GM21723 (cell line): ENCODE data around the gene PLCB1.
"Not testable (repeated sequence)": the region's sequence is repeated elsewhere in the genome, so short reads cannot be mapped to it uniquely, and the experiment has no call there.

Source experiments
- ATAC-seq: cut with Tn5 transposase; IDR thresholded peaks from one replicate; pipeline ENCODE4 v1.9.1; 2021; ENCODE audit warnings: mild to moderate bottlenecking, moderate library complexity; ENCODE audit not compliant: unreplicated experiment

PLCB1 gene

DNA sequence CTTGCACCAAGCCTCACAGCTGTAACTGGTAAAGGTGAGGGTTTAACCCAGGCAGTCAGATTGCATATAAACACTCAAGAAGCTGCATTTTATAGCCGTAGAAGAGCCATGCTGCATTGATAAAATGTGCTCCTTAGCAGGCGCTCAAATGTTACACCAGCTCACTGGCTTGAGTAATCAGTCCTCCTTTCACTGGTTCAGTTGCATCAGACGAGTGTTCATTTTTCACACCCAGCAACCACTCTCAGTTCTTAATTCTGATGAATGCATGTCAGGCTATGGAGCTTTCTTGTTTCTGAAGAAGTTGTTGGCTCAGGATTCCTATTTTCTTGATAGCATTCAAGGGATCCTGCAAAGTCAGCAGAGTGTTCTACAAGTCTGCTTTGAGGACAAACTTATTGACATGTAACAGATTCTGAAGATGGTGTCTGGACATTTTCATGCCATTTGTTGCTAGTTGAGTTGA, 198.3 kb downstream of the PLCB1 start:
- no peak for ATAC-seq

DNA sequence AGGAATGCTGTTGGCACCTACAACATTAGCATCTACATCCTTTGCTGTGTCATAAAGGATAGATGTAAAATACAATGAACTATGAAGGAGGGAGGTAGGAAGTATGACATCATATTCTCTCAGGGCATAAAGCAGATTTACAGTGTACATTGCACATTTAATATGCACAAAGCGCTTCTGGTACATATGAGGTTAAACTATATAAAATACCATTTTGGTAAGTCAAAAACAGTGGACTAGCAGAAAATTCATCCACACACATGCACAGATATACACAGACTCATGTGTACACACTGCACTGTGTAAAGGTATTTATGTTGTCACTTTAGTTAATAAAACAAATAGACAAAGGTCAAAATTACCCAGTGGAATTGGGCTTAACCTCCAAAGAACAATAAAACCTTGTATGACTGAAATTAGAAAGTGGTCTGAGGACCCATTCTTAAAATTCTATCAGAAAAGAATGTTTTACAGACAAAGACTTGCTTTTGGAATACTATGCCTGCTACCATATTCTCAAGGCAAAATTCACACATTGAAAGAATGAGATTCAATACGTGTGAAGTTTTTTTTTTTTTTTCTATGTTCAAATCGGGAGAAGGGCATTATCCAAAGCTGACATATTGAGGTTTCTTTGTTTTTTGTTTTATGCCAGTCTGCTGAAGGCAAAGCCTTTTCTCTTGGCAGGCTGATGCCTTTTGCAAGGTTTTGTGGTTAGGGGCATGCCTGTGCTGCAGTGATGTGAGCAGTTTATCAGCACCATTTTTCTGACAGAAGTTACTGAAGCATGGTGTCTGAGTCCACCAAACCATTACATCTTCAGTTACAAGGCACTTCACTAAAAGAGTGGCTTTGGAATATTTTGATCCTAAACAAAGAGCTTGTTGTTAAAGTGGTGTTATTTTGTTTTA, 199.0 kb downstream of the PLCB1 start:
- no peak for ATAC-seq

GRCh38 chr20:8331740-8332412, 199.8 kb downstream of the PLCB1 start:
- ATAC-seq: no peak

- no peak for ATAC-seq
Measured at GRCh38 chr20:8334641-8335040, 202.6 kb downstream of the PLCB1 start.

DNA sequence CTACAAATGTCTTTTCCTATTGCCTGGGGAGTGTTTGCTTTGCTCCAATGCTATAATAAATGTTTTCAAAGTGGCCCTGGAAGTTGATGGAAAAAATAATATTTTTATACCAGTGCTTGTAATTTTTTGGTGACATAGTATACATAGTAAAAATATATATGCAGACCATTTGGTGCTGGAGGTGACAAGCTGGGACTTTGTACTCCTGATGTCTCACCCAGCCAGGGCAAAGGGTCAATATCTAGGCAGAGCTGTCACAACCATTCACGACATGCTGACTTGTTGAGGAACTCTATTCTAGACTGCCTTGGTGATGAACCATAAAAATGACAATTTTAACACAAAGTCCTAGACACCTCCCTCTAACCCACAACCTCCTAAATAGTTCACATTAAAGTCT, 203.0 kb downstream of the PLCB1 start:
- no peak for ATAC-seq

GRCh38 chr20:8335495-8336195, 203.6 kb downstream of the PLCB1 start:
- ATAC-seq: no peak

DNA sequence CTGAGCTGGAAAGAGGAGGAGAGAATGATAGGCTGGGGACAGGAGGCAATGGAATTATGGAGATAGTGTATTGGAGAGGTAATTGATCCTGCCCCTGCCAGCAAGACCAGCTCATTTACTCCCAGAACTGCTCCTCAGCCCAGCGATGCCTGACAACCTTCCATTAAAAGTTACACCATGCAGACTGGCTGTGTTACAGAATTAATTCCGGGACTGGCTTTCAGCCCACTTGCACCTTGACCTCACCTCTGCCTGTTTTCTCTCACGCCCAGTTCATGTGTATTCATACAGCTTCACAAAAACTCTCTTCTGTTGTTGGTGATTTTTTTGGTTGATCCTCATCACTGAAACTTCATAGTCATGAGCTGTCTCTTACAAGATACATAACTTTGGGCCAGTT, 207.3 kb downstream of the PLCB1 start:
- ATAC-seq: no peak

- ATAC-seq: no peak
Measured at GRCh38 chr20:8342391-8342790, 210.3 kb downstream of the PLCB1 start.

GRCh38 chr20:8344106-8344505, 212.0 kb downstream of the PLCB1 start:
- no peak for ATAC-seq

DNA sequence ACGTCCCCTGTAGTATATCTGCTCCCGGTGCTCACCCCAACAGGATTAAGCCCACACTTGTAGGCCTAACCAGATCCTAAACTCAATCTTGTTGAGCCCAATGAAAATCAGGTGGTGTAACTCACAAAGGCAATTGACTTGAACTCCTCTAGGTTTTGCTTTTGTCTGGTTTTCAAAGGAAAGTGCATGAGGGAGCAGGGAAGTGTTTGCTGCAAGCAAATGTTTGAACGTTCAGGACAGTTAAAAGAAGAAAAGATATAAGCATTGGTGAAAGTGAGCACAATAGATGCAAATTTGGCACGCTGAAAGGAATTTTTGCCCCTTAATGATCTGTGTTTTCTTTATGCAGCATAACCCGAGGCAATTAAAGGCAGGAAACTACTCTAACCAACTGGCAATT, 212.6 kb downstream of the PLCB1 start:
- no peak for ATAC-seq

DNA sequence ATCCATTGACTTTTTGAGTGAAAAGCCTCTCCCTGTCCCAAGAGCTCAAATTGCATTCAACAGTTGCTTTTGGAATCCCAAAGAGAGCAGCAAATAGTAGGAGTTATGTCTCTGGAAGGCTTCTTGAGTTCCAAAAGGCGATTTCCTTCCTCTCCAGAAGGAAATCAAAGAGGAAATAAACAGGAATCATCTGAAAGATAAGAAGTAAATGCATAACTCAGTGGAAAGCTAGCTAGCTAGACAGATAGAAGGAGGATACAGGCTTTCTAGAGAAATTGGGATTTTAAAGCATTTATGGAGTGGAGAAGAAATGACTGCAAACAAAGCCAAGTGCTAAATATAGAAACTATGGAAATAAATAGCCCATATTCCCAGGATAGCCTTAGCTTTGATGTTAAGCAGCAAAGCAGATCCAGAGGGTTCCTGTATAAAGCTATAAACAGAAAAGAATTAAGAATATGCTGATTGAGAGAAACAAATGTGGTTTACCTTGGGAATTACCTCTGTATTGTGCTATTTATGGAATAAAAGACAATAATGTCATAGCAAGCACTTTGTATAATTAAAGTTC, 214.7 kb downstream of the PLCB1 start:
- no peak for ATAC-seq

DNA sequence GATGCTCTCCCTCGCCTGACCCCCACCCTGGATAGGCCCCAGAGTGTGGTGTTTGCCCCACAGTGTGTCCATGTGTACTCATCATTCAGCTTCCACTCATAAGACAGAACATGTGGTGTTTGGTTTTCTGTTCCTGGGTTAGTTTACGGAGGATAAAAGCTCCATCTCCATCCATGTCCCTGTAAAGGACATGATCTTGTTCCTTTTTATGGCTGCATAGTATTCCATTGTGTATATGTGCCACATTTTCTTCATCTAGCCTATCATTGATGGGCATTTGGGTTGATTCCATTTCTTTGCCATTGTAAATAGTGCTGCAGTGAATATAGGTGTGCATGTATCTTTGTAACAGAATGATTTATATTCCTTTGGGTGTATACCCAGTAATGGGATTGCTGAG, 218.2 kb downstream of the PLCB1 start:
- ATAC-seq: not testable (repeated sequence)

DNA sequence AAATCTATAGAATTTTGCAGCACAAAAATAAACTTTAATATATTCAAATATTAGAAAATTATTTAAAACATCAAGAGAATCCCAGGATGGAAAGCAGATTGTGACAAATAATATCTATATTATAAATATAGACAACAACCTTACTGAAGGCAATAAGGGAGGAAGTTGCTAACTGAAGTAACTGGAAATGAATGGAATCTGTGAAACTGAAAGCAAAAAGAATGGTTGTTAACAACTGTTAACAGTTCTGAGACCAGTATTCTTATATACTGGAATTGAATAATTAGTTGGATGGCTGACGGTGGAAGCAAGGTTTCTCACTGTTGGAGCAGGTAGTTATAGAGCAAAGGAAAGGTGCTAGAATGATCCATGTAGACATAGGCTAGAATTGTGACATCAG, 220.4 kb downstream of the PLCB1 start:
- ATAC-seq: no peak

GRCh38 chr20:8353512-8353911, 221.4 kb downstream of the PLCB1 start:
- ATAC-seq: no peak

- ATAC-seq: no peak
Measured at GRCh38 chr20:8355453-8355852, 223.4 kb downstream of the PLCB1 start.

- ATAC-seq: no peak
Measured at GRCh38 chr20:8356806-8357205, 224.7 kb downstream of the PLCB1 start.

DNA sequence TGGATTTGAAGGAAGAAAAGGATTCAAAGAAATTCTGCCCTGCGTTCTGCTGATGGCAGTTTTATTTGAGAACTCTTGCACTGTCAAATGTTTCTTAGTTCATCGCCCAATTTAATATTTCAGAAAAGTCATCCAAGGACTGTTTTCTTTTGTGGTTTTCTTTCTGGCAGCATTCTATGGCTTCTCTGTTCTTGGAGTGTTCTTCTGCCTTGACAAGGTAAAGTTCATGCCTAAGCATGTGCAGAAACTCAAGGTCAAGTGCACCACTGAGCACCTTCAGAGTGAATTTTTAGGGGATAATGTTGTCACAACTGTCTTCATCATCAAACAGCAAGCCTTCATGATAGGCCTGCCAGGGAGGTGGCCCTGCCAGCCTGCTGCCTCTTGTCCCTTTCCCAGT, 225.6 kb downstream of the PLCB1 start:
- ATAC-seq: no peak

DNA sequence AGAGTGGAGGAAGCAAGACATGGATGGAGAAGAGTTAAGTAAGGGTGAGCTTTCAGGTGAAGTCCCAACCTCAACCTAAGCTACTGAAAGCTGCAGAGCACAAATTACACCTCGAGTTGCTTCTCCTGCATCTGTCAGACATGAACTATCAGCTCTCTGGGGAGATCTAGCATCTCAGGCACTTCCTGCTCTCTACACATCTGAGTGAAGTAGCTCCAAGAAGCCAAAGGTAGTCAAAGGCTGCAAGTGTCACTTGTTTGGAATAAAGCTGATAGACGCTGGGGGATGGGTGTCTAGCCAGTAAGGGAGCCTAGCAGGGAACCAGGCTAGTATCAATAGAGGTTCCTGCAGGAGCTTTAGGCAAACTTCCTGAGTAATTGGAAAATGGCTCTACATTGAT, 228.0 kb downstream of the PLCB1 start:
- no peak for ATAC-seq

GRCh38 chr20:8361006-8361652, 229.1 kb downstream of the PLCB1 start:
- ATAC-seq: peak; percentile 83

GRCh38 chr20:8361779-8362178, 229.7 kb downstream of the PLCB1 start:
- ATAC-seq: no peak

- no peak for ATAC-seq
Measured at GRCh38 chr20:8362457-8362856, 230.4 kb downstream of the PLCB1 start.
